Uterus (tissue), 4 donors: ENCODE results near the gene MUC5B. TPM values are rescaled to one million over a fixed set of nuclear protein-coding genes. Genes with fewer than 3 reads are reported as not detected.

Source experiments
- DNase-seq, 2 donors: peaks; one replicate each; pipeline ENCODE4 v3.0.0-alpha.2; 2019 to 2020
- H3K27ac ChIP-seq, 2 donors: fragments of 200-600 bp; sonication (generic); 1 replicate in 1 of 2; 2 replicates in 1 of 2; pipeline ENCODE4 v1.5.1; 2016 to 2018
- H3K27me3 ChIP-seq, 2 donors: fragments of 200-600 bp; sonication (generic); one replicate each; pipeline ENCODE4 v1.5.1; 2018 to 2019; ENCODE audit warnings: control low read depth in 1 of 2
- H3K36me3 ChIP-seq, 2 donors: fragments of 200-600 bp; sonication (generic); one replicate each; pipeline ENCODE4 v1.5.1; 2019; ENCODE audit warnings: control low read depth in 1 of 2
- H3K4me1 ChIP-seq, 2 donors: fragments of 200-600 bp; sonication (generic); one replicate each; pipeline ENCODE4 v1.5.1; 2018 to 2019; ENCODE audit warnings: control low read depth in 1 of 2
- H3K4me3 ChIP-seq, 2 donors: fragments of 200-600 bp; sonication (generic); 1 replicate in 1 of 2; 2 replicates in 1 of 2; pipeline ENCODE4 v1.5.1; 2018 to 2019; ENCODE audit warnings: mild to moderate bottlenecking in 1 of 2
- H3K9me3 ChIP-seq, 2 donors: fragments of 200-600 bp; sonication (generic); one replicate each; pipeline ENCODE4 v1.5.1; 2019; ENCODE audit warnings: control low read depth in 1 of 2
- CTCF ChIP-seq, 4 experiments: fragments of 200-600 bp in 2 of 4; fragments of 450-650 bp in 2 of 4; sonication (generic) in 2 of 4; IDR thresholded peaks; one replicate each; pipeline ENCODE4 v1.5.1; 2016 to 2019; ENCODE audit warnings: antibody characterized with exemption in 4 of 4, mild to moderate bottlenecking in 2 of 4, moderate library complexity in 1 of 4
- POLR2A ChIP-seq, 2 donors: fragments of 450-650 bp; IDR thresholded peaks; one replicate each; pipeline ENCODE4 v1.6.1; 2016; ENCODE audit warnings: antibody characterized with exemption in 2 of 2, mild to moderate bottlenecking in 1 of 2, moderate library complexity in 1 of 2
- intact Hi-C: fragments of 100-400 bp; cut with DNase I; formaldehyde crosslinking; loops from one replicate; pipeline ENCODE4 v1.15.1; 2023; ENCODE audit warnings: low total_unique reads
- total RNA-seq, 4 donors: library from RNA; depleted of rRNA in 3 of 4; stranded (reverse); fragments of >200 nt in 3 of 4; gene quantifications; one replicate each; pipeline versions ENCODE4 v1.1.0 to v1.2.4, GENCODE V29; 2014 to 2023
- donor health status: DM: yes; HTN: yes; CAD: no.

MUC5B gene
- total RNA-seq, 4 donors from 2014 or later, result under 0.01 to 3.8 (median 0.71) TPM

- intact Hi-C loops, result no loop called here
- no peak overlapping the region for H3K4me3 ChIP-seq
These were observed 31.9 kb downstream of the MUC5B start for GRCh38 chr11:1254733-1255132.

GRCh38 chr11:1255151-1255550 is 32.3 kb downstream of the MUC5B start:
- no peak overlapping the region for H3K27ac ChIP-seq
- H3K9me3 ChIP-seq, result no peaks in the 10 kb centered on the region
- no peak for DNase-seq
- no peaks in the 10 kb centered on the region for H3K27me3 ChIP-seq
- TF ChIP-seq CTCF (IDR thresholded peaks at IDR 0.05) (no peak), POLR2A (IDR thresholded peaks at IDR 0.05) (no peak)
- H3K4me3 ChIP-seq, result no peak overlapping the region
- H3K4me1 ChIP-seq, result no peaks in the 10 kb centered on the region
- H3K36me3 ChIP-seq, result no peaks in the 10 kb centered on the region
- intact Hi-C loops, result no loop called here

More at GRCh38 chr11:1254733-1255132, 31.9 kb downstream of the MUC5B start:
- Histone ChIP-seq H3K36me3 (no peaks in the 10 kb centered on the region), H3K27me3 (no peaks in the 10 kb centered on the region), H3K9me3 (no peaks in the 10 kb centered on the region), H3K27ac (no peak overlapping the region), H3K4me1 (no peaks in the 10 kb centered on the region)
- no peak for DNase-seq
- TF ChIP-seq POLR2A (IDR thresholded peaks at IDR 0.05) (no peak), CTCF (IDR thresholded peaks at IDR 0.05) (no peak)

- Histone ChIP-seq H3K9me3 (no peaks in the 10 kb centered on the region), H3K36me3 (no peaks in the 10 kb centered on the region), H3K27me3 (no peaks in the 10 kb centered on the region), H3K4me3 (no peak overlapping the region), H3K27ac (no peak overlapping the region), H3K4me1 (no peaks in the 10 kb centered on the region)
- intact Hi-C loops, result no loop called here
- no peak for DNase-seq
- no peak for TF ChIP-seq CTCF (IDR thresholded peaks at IDR 0.05)
- TF ChIP-seq POLR2A (IDR thresholded peaks at IDR 0.05), result no peak
These were observed 33.6 kb downstream of the MUC5B start for GRCh38 chr11:1256257-1257045.

GRCh38 chr11:1257366-1257765 is 34.5 kb downstream of the MUC5B start:
- no peaks in the 10 kb centered on the region for H3K27me3 ChIP-seq
- DNase-seq, result no peak
- H3K4me1 ChIP-seq, result peaks cover 0 to 5% of the 10 kb centered on the region in 2 donors
- TF ChIP-seq POLR2A (IDR thresholded peaks at IDR 0.05) (no peak), CTCF (IDR thresholded peaks at IDR 0.05) (no peak)
- intact Hi-C loops, result no loop called here
- no peak overlapping the region for H3K27ac ChIP-seq
- no peaks in the 10 kb centered on the region for H3K36me3 ChIP-seq
- H3K9me3 ChIP-seq, result no peaks in the 10 kb centered on the region
- no peak overlapping the region for H3K4me3 ChIP-seq

GRCh38 chr11:1257916-1258315 is 35.0 kb downstream of the MUC5B start:
- no peak overlapping the region for H3K27ac ChIP-seq
- no peaks in the 10 kb centered on the region for H3K9me3 ChIP-seq
- H3K27me3 ChIP-seq, result no peaks in the 10 kb centered on the region
- H3K4me3 ChIP-seq, result no peak overlapping the region
- intact Hi-C loops, result no loop called here
- no peak for DNase-seq
- H3K4me1 ChIP-seq, result peaks cover under 1 to 5% of the 10 kb centered on the region in 2 donors
- no peak for TF ChIP-seq POLR2A (IDR thresholded peaks at IDR 0.05)
- no peak for TF ChIP-seq CTCF (IDR thresholded peaks at IDR 0.05)
- no peaks in the 10 kb centered on the region for H3K36me3 ChIP-seq
